NB4 (cell line): Measurements from ENCODE around the gene CLASP1.

ENCODE experiments used
- MYC ChIP-seq: IDR thresholded peaks from 2 replicates; pipeline ENCODE4 v1.6.1; 2011; ENCODE audit warnings: low read depth, low read length
- POLR2A ChIP-seq: IDR thresholded peaks from 2 replicates; pipeline ENCODE4 v1.6.1; 2011; ENCODE audit warnings: mild to moderate bottlenecking; ENCODE audit not compliant: insufficient read length; ENCODE audit errors: extremely low read depth
- TF ChIP-seq, protein P1 (sequence below): IDR thresholded peaks from one replicate; pipeline ENCODE4 v1.5.1; 2012; ENCODE audit warnings: low read depth, low read length
- TF ChIP-seq, protein P2 (sequence below): IDR thresholded peaks from 2 replicates; pipeline ENCODE4 v1.6.1; 2011; ENCODE audit warnings: low read depth, low read length

DNA sequence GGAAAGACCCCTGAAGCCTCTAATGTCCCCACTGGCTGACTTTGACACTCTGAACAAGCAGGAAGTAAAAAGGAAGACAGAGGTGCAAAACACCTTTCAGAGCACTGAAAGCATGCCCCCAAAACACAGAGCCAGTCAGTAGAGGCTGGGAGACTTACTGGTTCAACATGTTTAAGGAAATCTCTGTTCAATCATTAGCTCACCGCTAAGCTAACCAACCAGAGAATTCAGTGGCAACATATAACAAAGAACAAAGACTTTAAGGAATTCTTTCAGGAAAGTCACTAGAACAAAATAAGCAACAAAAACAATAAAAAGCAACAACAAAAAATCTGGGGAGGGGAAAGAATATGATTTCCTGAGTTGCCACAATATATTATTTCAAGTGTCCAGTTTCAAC is 142.6 kb downstream of the CLASP1 start:
- TF ChIP-seq, protein P1, sequence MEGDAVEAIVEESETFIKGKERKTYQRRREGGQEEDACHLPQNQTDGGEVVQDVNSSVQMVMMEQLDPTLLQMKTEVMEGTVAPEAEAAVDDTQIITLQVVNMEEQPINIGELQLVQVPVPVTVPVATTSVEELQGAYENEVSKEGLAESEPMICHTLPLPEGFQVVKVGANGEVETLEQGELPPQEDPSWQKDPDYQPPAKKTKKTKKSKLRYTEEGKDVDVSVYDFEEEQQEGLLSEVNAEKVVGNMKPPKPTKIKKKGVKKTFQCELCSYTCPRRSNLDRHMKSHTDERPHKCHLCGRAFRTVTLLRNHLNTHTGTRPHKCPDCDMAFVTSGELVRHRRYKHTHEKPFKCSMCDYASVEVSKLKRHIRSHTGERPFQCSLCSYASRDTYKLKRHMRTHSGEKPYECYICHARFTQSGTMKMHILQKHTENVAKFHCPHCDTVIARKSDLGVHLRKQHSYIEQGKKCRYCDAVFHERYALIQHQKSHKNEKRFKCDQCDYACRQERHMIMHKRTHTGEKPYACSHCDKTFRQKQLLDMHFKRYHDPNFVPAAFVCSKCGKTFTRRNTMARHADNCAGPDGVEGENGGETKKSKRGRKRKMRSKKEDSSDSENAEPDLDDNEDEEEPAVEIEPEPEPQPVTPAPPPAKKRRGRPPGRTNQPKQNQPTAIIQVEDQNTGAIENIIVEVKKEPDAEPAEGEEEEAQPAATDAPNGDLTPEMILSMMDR, result no peak
- TF ChIP-seq, protein P2, sequence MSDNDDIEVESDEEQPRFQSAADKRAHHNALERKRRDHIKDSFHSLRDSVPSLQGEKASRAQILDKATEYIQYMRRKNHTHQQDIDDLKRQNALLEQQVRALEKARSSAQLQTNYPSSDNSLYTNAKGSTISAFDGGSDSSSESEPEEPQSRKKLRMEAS, result no peak
- no peak for TF ChIP-seq POLR2A
- TF ChIP-seq MYC, result no peak
